Gastrocnemius medialis (tissue), 4 donors: ENCODE data around the gene CCNC.

Experiments
- POLR2A ChIP-seq, 2 donors: fragments of 450-650 bp; IDR thresholded peaks; one replicate each; pipeline ENCODE4 v1.6.1; 2017; ENCODE audit warnings: antibody characterized with exemption in 2 of 2, mild to moderate bottlenecking in 2 of 2, moderate library complexity in 2 of 2
- TF ChIP-seq, protein P1 (sequence below), 5 experiments: fragments of 450-650 bp in 3 of 5; fragments of 200-600 bp in 2 of 5; sonication (generic) in 2 of 5; IDR thresholded peaks in 4 of 5; conservative IDR thresholded peaks in 1 of 5; 1 replicate in 4 of 5; 2 replicates in 1 of 5; pipeline ENCODE4 v1.5.1; 2016 to 2019; ENCODE audit warnings: antibody characterized with exemption in 5 of 5, mild to moderate bottlenecking in 3 of 5, moderate library complexity in 3 of 5

DNA sequence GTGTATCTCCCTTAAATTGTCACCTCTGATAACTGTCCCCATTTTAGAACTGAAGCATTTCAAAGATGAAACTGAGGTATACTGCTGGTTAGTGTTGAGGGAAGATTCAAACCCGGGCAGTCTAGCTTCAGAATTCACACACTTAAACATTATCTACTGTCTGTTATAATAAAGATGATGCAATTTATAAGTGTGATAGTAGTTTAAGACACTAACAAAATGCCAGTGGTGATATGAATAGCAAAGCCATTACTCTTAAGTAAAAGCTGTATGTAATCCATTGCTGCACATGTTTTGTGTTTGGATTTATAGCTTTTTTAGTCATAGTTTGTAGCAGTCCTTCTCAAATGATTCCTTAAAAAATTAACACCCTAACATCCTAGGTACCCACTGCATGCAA is 73.0 kb downstream of the CCNC start:
- TF ChIP-seq, protein P1, sequence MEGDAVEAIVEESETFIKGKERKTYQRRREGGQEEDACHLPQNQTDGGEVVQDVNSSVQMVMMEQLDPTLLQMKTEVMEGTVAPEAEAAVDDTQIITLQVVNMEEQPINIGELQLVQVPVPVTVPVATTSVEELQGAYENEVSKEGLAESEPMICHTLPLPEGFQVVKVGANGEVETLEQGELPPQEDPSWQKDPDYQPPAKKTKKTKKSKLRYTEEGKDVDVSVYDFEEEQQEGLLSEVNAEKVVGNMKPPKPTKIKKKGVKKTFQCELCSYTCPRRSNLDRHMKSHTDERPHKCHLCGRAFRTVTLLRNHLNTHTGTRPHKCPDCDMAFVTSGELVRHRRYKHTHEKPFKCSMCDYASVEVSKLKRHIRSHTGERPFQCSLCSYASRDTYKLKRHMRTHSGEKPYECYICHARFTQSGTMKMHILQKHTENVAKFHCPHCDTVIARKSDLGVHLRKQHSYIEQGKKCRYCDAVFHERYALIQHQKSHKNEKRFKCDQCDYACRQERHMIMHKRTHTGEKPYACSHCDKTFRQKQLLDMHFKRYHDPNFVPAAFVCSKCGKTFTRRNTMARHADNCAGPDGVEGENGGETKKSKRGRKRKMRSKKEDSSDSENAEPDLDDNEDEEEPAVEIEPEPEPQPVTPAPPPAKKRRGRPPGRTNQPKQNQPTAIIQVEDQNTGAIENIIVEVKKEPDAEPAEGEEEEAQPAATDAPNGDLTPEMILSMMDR (IDR thresholded peaks at IDR 0.05 in 4 of 5, conservative IDR thresholded peaks at IDR 0.05 in 1 of 5): no peak
- TF ChIP-seq POLR2A (IDR thresholded peaks at IDR 0.05): no peak
